ENCODE measurements around the gene ATAD3C.

- TF ChIP-seq, protein P1, sequence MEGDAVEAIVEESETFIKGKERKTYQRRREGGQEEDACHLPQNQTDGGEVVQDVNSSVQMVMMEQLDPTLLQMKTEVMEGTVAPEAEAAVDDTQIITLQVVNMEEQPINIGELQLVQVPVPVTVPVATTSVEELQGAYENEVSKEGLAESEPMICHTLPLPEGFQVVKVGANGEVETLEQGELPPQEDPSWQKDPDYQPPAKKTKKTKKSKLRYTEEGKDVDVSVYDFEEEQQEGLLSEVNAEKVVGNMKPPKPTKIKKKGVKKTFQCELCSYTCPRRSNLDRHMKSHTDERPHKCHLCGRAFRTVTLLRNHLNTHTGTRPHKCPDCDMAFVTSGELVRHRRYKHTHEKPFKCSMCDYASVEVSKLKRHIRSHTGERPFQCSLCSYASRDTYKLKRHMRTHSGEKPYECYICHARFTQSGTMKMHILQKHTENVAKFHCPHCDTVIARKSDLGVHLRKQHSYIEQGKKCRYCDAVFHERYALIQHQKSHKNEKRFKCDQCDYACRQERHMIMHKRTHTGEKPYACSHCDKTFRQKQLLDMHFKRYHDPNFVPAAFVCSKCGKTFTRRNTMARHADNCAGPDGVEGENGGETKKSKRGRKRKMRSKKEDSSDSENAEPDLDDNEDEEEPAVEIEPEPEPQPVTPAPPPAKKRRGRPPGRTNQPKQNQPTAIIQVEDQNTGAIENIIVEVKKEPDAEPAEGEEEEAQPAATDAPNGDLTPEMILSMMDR (IDR thresholded peaks at IDR 0.05) = no peak
- no peak for TF ChIP-seq ZFX (IDR thresholded peaks at IDR 0.05; ENCODE audit: borderline replicate concordance)
Measured at GRCh38 chr1:1424707-1425106, 24.8 kb upstream of the ATAD3C start.

All from 22Rv1 (cell line).